ENCODE data around the gene PDLIM4.

GRCh38 chr5:132294728-132295504 lies 37.4 kb downstream of the PDLIM4 start:
- TF ChIP-seq GATA2 (IDR thresholded peaks at IDR 0.05; ENCODE audit: low read depth, low read length) (no peak), GATA3 (IDR thresholded peaks at IDR 0.05; ENCODE audit: low read depth, low read length) (no peak)
